ENCODE results near the gene PRSS2.
"Not testable (repeated sequence)": the region's sequence is repeated elsewhere in the genome, so short reads cannot be mapped to it uniquely, and the experiment has no call there.

The PRSS2 gene

DNA sequence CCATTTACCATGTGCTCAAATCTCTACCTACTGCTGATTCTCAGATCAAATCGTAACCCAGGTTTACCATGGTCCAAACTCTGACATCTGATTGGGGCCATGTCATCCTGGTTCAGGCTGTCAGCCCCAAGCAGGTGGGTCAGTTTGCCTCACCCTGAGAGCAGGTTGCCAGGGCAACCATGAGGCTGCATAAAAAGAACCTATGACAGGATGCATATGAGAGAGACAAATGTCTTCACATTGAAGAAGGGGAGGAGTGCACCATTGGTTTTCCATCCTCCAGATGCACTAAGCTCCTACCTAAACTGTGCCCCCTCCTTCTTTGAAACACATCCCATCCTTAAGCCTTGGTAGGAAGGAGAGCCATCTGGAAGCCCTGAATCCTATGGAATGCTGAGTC is 11.3 kb upstream of the PRSS2 start:
- Histone ChIP-seq H3K27ac (ENCODE audit: low read depth in 2 of 2, low read length in 2 of 2) (no peak overlapping the region), H3K4me1 (ENCODE audit: control insufficient read depth in 2 of 2, insufficient read depth in 2 of 2, low read length in 2 of 2) (no peaks in the 10 kb centered on the region), H3K36me3 (ENCODE audit: control insufficient read depth in 2 of 2, insufficient read depth in 2 of 2, low read length in 2 of 2) (no peaks in the 10 kb centered on the region), H3K9me3 (ENCODE audit: control insufficient read depth in 2 of 2, low read length in 2 of 2) (no peaks in the 10 kb centered on the region), H3K9ac (ENCODE audit: low read depth in 1 of 2, low read length in 2 of 2) (no peak overlapping the region), H3K27me3 (ENCODE audit: control insufficient read depth in 2 of 2, insufficient read depth in 2 of 2, low read length in 2 of 2) (no peaks in the 10 kb centered on the region), H3K4me3 (ENCODE audit: low read length in 2 of 2) (no peak overlapping the region)

DNA sequence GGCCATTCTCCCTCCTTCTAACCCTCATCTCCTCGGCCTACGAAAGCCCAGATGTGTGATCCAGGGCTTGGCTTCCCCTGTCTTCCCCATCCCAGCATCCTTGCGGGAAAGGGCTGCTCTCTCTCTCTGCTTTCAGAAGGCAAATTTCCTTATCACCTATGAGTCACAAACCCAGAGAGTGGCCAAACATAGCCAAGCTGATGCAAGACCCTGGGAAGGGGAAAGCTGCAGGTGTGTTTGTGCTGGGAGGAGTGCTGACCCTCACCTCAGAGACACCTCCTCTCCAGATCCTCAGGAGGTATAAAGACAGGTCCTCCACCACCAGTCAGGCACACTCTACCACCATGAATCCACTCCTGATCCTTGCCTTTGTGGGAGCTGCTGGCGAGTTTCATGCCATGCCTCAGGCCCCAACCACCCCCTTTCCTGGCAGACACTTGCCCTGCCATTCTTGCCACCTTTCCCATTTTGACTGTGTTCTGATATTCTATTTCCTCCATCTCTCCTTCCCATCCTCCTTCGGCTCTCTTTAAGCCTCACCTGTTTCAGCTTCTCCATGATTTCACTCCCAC is 10.6 kb upstream of the PRSS2 start:
- H3K4me1 ChIP-seq (ENCODE audit: control insufficient read depth in 2 of 2, insufficient read depth in 2 of 2, low read length in 2 of 2): no peaks in the 10 kb centered on the region
- H3K9ac ChIP-seq (ENCODE audit: low read depth in 1 of 2, low read length in 2 of 2): no peak overlapping the region
- H3K27ac ChIP-seq (ENCODE audit: low read depth in 2 of 2, low read length in 2 of 2): no peak overlapping the region
- H3K4me3 ChIP-seq (ENCODE audit: low read length in 2 of 2): no peak overlapping the region
- no peaks in the 10 kb centered on the region for H3K9me3 ChIP-seq (ENCODE audit: control insufficient read depth in 2 of 2, low read length in 2 of 2)
- H3K27me3 ChIP-seq (ENCODE audit: control insufficient read depth in 2 of 2, insufficient read depth in 2 of 2, low read length in 2 of 2): no peaks in the 10 kb centered on the region
- no peaks in the 10 kb centered on the region for H3K36me3 ChIP-seq (ENCODE audit: control insufficient read depth in 2 of 2, insufficient read depth in 2 of 2, low read length in 2 of 2)

DNA sequence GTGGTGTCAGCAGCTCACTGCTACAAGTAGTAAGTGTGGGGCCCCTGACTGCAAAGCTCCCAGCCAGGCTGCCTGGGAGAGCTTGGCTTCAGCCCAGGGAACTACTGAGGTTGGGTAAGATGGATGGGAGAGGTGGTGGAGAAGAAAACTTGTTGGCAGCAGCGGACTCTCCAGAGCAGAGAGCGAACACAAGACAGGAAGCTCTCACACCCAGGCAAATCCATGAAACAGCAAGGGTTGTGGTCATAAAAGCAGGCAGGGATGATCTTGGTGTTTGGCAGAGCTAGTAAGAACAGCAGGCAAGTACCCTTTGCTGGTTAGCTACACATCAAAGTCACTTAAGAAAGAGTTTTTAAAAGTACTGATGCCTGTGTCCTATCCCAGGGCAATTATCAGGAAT is 9.2 kb upstream of the PRSS2 start:
- not testable (repeated sequence) for H3K4me1 ChIP-seq (ENCODE audit: control insufficient read depth in 2 of 2, insufficient read depth in 2 of 2, low read length in 2 of 2); H3K9ac ChIP-seq (ENCODE audit: low read depth in 1 of 2, low read length in 2 of 2); H3K27me3 ChIP-seq (ENCODE audit: control insufficient read depth in 2 of 2, insufficient read depth in 2 of 2, low read length in 2 of 2); H3K27ac ChIP-seq (ENCODE audit: low read depth in 2 of 2, low read length in 2 of 2); H3K4me3 ChIP-seq (ENCODE audit: low read length in 2 of 2); H3K9me3 ChIP-seq (ENCODE audit: control insufficient read depth in 2 of 2, low read length in 2 of 2); H3K36me3 ChIP-seq (ENCODE audit: control insufficient read depth in 2 of 2, insufficient read depth in 2 of 2, low read length in 2 of 2)

DNA sequence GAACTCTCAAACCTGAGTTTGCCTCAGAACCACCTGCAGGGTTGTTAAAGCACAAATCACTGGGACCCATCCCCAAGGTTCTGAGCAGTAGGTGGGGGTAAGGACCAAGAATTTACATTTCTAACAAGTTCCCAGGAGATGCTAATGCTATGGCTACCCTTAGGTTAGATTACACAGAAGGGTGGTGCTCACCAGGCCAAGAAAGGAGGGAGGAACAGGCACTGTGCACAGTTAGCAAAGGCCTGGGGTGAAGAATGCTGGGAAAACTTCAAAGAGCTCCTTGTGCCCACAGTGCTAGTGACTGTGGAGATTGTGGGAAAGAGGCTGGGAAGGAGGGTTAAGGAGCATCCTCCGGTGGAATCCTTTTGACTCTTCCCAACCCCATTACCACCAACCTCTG is 8.7 kb upstream of the PRSS2 start:
- no peaks in the 10 kb centered on the region for H3K9me3 ChIP-seq (ENCODE audit: control insufficient read depth in 2 of 2, low read length in 2 of 2)
- H3K9ac ChIP-seq (ENCODE audit: low read depth in 1 of 2, low read length in 2 of 2): no peak overlapping the region
- no peaks in the 10 kb centered on the region for H3K27me3 ChIP-seq (ENCODE audit: control insufficient read depth in 2 of 2, insufficient read depth in 2 of 2, low read length in 2 of 2)
- no peak overlapping the region for H3K4me3 ChIP-seq (ENCODE audit: low read length in 2 of 2)
- no peaks in the 10 kb centered on the region for H3K36me3 ChIP-seq (ENCODE audit: control insufficient read depth in 2 of 2, insufficient read depth in 2 of 2, low read length in 2 of 2)
- no peak overlapping the region for H3K27ac ChIP-seq (ENCODE audit: low read depth in 2 of 2, low read length in 2 of 2)
- no peaks in the 10 kb centered on the region for H3K4me1 ChIP-seq (ENCODE audit: control insufficient read depth in 2 of 2, insufficient read depth in 2 of 2, low read length in 2 of 2)

DNA sequence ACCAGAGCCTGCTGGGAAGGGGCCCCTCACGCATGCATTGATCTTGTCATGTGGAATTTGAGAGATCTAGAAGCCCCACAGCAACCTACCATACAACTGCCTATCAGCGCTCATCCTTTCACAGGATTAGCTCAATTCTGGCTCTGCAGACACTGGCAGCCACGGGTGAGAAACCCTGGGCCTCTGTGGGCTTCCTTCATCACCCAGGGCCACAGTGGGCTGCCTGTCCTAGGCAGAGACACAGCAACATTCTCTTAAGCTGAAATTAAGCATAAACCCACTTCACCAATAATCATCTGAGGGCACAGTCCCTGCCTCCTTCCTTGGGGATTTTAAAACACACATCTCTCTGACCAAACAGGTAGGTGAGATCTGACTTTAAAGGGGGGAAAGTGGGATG is 3.3 kb upstream of the PRSS2 start:
- Histone ChIP-seq H3K9ac (ENCODE audit: low read depth in 1 of 2, low read length in 2 of 2) (no peak overlapping the region), H3K4me3 (ENCODE audit: low read length in 2 of 2) (no peak overlapping the region), H3K36me3 (ENCODE audit: control insufficient read depth in 2 of 2, insufficient read depth in 2 of 2, low read length in 2 of 2) (no peaks in the 10 kb centered on the region), H3K9me3 (ENCODE audit: control insufficient read depth in 2 of 2, low read length in 2 of 2) (no peaks in the 10 kb centered on the region), H3K27ac (ENCODE audit: low read depth in 2 of 2, low read length in 2 of 2) (no peak overlapping the region), H3K27me3 (ENCODE audit: control insufficient read depth in 2 of 2, insufficient read depth in 2 of 2, low read length in 2 of 2) (no peaks in the 10 kb centered on the region), H3K4me1 (ENCODE audit: control insufficient read depth in 2 of 2, insufficient read depth in 2 of 2, low read length in 2 of 2) (no peaks in the 10 kb centered on the region)

DNA sequence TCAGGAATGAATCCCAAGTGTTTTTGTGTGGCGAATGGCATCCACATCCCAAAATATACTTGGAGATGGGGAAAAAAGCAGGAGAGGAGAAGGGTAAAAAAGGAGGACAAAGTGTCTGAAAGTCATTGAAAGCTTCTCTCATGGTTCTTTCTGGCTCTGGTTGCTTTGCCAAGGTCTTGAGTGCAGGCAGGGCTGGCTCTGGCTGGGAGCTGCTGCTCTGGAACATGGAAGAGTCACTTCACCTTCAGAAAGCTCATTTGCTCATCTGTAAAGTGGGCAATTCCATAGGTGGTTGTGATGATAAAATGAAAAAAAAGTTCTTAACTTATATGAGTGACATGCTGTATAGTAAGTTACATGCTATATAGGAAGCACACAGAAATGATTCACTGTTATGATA is 2.9 kb upstream of the PRSS2 start:
- Histone ChIP-seq H3K36me3 (ENCODE audit: control insufficient read depth in 2 of 2, insufficient read depth in 2 of 2, low read length in 2 of 2) (no peaks in the 10 kb centered on the region), H3K4me1 (ENCODE audit: control insufficient read depth in 2 of 2, insufficient read depth in 2 of 2, low read length in 2 of 2) (no peaks in the 10 kb centered on the region), H3K9ac (ENCODE audit: low read depth in 1 of 2, low read length in 2 of 2) (no peak overlapping the region), H3K27me3 (ENCODE audit: control insufficient read depth in 2 of 2, insufficient read depth in 2 of 2, low read length in 2 of 2) (no peaks in the 10 kb centered on the region), H3K4me3 (ENCODE audit: low read length in 2 of 2) (no peak overlapping the region), H3K27ac (ENCODE audit: low read depth in 2 of 2, low read length in 2 of 2) (no peak overlapping the region), H3K9me3 (ENCODE audit: control insufficient read depth in 2 of 2, low read length in 2 of 2) (no peaks in the 10 kb centered on the region)

DNA sequence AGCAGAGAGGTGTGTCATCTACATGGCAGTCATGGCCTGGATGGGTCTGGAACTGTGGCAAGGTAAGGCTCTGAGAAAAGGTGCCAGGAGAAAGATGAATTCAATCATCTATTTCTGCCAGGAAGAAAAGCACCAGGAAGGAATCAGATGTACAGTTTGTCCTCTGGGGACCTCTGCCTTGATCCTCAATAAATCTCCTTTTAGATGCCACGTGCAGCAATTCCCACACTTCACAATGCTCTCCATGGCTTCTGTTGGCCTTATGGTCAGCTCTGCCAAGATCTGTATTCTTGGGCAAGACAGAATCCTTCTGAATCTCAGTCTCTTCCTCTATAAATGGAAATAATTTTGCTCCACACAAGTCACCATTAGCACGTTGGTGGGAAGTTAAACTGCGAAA is 1.9 kb upstream of the PRSS2 start:
- H3K4me1 ChIP-seq (ENCODE audit: control insufficient read depth in 2 of 2, insufficient read depth in 2 of 2, low read length in 2 of 2); H3K36me3 ChIP-seq (ENCODE audit: control insufficient read depth in 2 of 2, insufficient read depth in 2 of 2, low read length in 2 of 2); H3K9me3 ChIP-seq (ENCODE audit: control insufficient read depth in 2 of 2, low read length in 2 of 2); H3K4me3 ChIP-seq (ENCODE audit: low read length in 2 of 2); H3K9ac ChIP-seq (ENCODE audit: low read depth in 1 of 2, low read length in 2 of 2); H3K27me3 ChIP-seq (ENCODE audit: control insufficient read depth in 2 of 2, insufficient read depth in 2 of 2, low read length in 2 of 2); H3K27ac ChIP-seq (ENCODE audit: low read depth in 2 of 2, low read length in 2 of 2): not testable (repeated sequence)

DNA sequence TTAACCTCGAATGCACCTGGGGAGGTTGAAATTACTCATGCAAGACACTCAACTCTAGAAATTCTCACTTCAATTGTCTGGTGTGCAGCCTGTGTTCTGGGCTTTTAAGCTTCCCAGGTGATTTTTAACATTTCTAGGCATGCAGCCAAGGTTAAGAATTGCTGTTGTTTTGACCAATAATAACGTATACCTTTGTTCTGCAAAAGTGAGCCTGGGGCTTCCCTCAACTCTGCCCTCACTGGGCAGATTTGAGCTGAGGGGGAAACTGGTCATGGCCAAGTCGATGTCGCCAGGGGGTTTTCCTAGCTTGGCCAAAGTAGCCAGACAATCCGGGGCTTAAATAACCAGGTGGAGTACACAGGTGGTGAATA is 568 bp downstream of the PRSS2 start:
- Histone ChIP-seq H3K27me3 (ENCODE audit: control insufficient read depth in 2 of 2, insufficient read depth in 2 of 2, low read length in 2 of 2) (no peaks in the 10 kb centered on the region), H3K9me3 (ENCODE audit: control insufficient read depth in 2 of 2, low read length in 2 of 2) (no peaks in the 10 kb centered on the region), H3K36me3 (ENCODE audit: control insufficient read depth in 2 of 2, insufficient read depth in 2 of 2, low read length in 2 of 2) (no peaks in the 10 kb centered on the region), H3K4me1 (ENCODE audit: control insufficient read depth in 2 of 2, insufficient read depth in 2 of 2, low read length in 2 of 2) (no peaks in the 10 kb centered on the region), H3K27ac (ENCODE audit: low read depth in 2 of 2, low read length in 2 of 2) (no peak overlapping the region), H3K9ac (ENCODE audit: low read depth in 1 of 2, low read length in 2 of 2) (no peak overlapping the region), H3K4me3 (ENCODE audit: low read length in 2 of 2) (no peak overlapping the region)

DNA sequence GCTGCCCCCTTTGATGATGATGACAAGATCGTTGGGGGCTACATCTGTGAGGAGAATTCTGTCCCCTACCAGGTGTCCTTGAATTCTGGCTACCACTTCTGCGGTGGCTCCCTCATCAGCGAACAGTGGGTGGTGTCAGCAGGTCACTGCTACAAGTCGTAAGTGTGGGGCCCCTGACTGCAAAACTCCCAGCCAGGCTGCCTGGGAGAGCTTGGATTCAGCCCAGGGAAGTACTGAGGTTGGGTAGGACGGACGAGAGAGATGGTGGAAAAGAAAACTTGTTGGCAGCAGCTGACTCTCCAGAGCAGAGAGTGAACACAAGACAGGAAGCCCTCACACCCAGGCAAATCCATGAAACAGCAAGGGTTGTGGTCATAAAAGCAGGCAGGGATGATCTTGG is 1.3 kb downstream of the PRSS2 start:
- Histone ChIP-seq H3K27ac (ENCODE audit: low read depth in 2 of 2, low read length in 2 of 2) (no peak overlapping the region), H3K4me1 (ENCODE audit: control insufficient read depth in 2 of 2, insufficient read depth in 2 of 2, low read length in 2 of 2) (no peaks in the 10 kb centered on the region), H3K4me3 (ENCODE audit: low read length in 2 of 2) (no peak overlapping the region), H3K27me3 (ENCODE audit: control insufficient read depth in 2 of 2, insufficient read depth in 2 of 2, low read length in 2 of 2) (no peaks in the 10 kb centered on the region), H3K9ac (ENCODE audit: low read depth in 1 of 2, low read length in 2 of 2) (no peak overlapping the region), H3K36me3 (ENCODE audit: control insufficient read depth in 2 of 2, insufficient read depth in 2 of 2, low read length in 2 of 2) (no peaks in the 10 kb centered on the region), H3K9me3 (ENCODE audit: control insufficient read depth in 2 of 2, low read length in 2 of 2) (no peaks in the 10 kb centered on the region)

DNA sequence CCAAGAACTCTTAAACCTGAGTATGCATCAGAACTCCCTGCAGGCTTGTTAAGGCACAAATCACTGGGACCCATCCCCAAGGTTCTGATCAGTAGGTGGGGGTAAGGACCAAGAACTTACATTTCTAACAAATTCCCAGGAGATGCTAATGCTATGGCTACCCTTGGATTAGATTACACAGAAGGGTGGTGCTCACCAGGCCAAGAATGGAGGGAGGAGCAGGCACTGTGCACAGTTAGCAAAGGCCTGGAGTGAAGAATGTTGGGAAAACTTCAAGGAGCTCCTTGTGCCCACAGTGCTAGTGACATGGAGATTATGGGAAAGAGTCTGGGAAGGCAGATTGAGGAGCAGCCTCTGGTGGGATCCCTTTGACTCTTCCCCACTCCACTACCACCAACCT is 1.9 kb downstream of the PRSS2 start:
- no peaks in the 10 kb centered on the region for H3K4me1 ChIP-seq (ENCODE audit: control insufficient read depth in 2 of 2, insufficient read depth in 2 of 2, low read length in 2 of 2)
- H3K27me3 ChIP-seq (ENCODE audit: control insufficient read depth in 2 of 2, insufficient read depth in 2 of 2, low read length in 2 of 2): no peaks in the 10 kb centered on the region
- no peak overlapping the region for H3K27ac ChIP-seq (ENCODE audit: low read depth in 2 of 2, low read length in 2 of 2)
- H3K4me3 ChIP-seq (ENCODE audit: low read length in 2 of 2): no peak overlapping the region
- H3K9me3 ChIP-seq (ENCODE audit: control insufficient read depth in 2 of 2, low read length in 2 of 2): no peaks in the 10 kb centered on the region
- no peaks in the 10 kb centered on the region for H3K36me3 ChIP-seq (ENCODE audit: control insufficient read depth in 2 of 2, insufficient read depth in 2 of 2, low read length in 2 of 2)
- H3K9ac ChIP-seq (ENCODE audit: low read depth in 1 of 2, low read length in 2 of 2): no peak overlapping the region

DNA sequence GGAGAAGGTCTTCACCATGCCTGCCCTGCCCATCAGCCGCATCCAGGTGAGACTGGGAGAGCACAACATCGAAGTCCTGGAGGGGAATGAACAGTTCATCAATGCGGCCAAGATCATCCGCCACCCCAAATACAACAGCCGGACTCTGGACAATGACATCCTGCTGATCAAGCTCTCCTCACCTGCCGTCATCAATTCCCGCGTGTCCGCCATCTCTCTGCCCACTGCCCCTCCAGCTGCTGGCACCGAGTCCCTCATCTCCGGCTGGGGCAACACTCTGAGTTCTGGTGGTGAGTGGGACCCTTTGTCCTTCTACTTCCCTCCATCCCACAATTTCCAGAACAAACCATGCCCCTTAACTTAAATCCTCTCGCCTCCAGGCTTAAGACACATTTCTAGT is 2.5 kb downstream of the PRSS2 start:
- Histone ChIP-seq H3K9ac (ENCODE audit: low read depth in 1 of 2, low read length in 2 of 2) (no peak overlapping the region), H3K4me3 (ENCODE audit: low read length in 2 of 2) (no peak overlapping the region)

More for the DNA sequence above, 2.5 kb downstream of the PRSS2 start:
- Histone ChIP-seq H3K36me3 (ENCODE audit: control insufficient read depth in 2 of 2, insufficient read depth in 2 of 2, low read length in 2 of 2) (no peaks in the 10 kb centered on the region), H3K9me3 (ENCODE audit: control insufficient read depth in 2 of 2, low read length in 2 of 2) (no peaks in the 10 kb centered on the region), H3K27ac (ENCODE audit: low read depth in 2 of 2, low read length in 2 of 2) (no peak overlapping the region), H3K4me1 (ENCODE audit: control insufficient read depth in 2 of 2, insufficient read depth in 2 of 2, low read length in 2 of 2) (no peaks in the 10 kb centered on the region), H3K27me3 (ENCODE audit: control insufficient read depth in 2 of 2, insufficient read depth in 2 of 2, low read length in 2 of 2) (no peaks in the 10 kb centered on the region)
